IPS-18c (cell line): Measurements from ENCODE around the gene MARCHF5.
"Not testable (repeated sequence)": the region's sequence is repeated elsewhere in the genome, so short reads cannot be mapped to it uniquely, and the experiment has no call there.

ENCODE experiments used
- H3K4me3 ChIP-seq: 2 replicates; pipeline ENCODE4 v1.7.0; 2013; ENCODE audit warnings: low read depth, mild to moderate bottlenecking, low read length, moderate library complexity; ENCODE audit not compliant: insufficient read depth
- H3K9me3 ChIP-seq: one replicate; pipeline ENCODE4 v1.6.1; 2013; ENCODE audit warnings: mild to moderate bottlenecking, low read length, moderate library complexity; ENCODE audit not compliant: control insufficient read depth, insufficient read depth

Gene MARCHF5

GRCh38 chr10:92291921-92292845 lies 1.2 kb downstream of the MARCHF5 start:
- H3K9me3 ChIP-seq = no peaks in the 10 kb centered on the region
- H3K4me3 ChIP-seq = peak overlapping the region; percentile 98

- Histone ChIP-seq H3K9me3 (no peaks in the 10 kb centered on the region), H3K4me3 (no peak overlapping the region)
These were observed 7.5 kb downstream of the MARCHF5 start for GRCh38 chr10:92298487-92298886.

- no peak overlapping the region for H3K4me3 ChIP-seq
These were observed 12.1 kb downstream of the MARCHF5 start for GRCh38 chr10:92303096-92303495.

GRCh38 chr10:92304061-92304460 lies 13.1 kb downstream of the MARCHF5 start:
- H3K4me3 ChIP-seq = no peak overlapping the region
- no peaks in the 10 kb centered on the region for H3K9me3 ChIP-seq

More at GRCh38 chr10:92303096-92303495, 12.1 kb downstream of the MARCHF5 start:
- H3K9me3 ChIP-seq = no peaks in the 10 kb centered on the region

- H3K9me3 ChIP-seq = no peaks in the 10 kb centered on the region
- no peak overlapping the region for H3K4me3 ChIP-seq
These were observed 14.4 kb downstream of the MARCHF5 start for GRCh38 chr10:92305133-92306072.

- no peaks in the 10 kb centered on the region for H3K9me3 ChIP-seq
These were observed 18.3 kb downstream of the MARCHF5 start for GRCh38 chr10:92309272-92309671.

GRCh38 chr10:92313750-92314149 lies 22.8 kb downstream of the MARCHF5 start:
- Histone ChIP-seq H3K9me3 (no peaks in the 10 kb centered on the region), H3K4me3 (no peak overlapping the region)

More at GRCh38 chr10:92309272-92309671, 18.3 kb downstream of the MARCHF5 start:
- H3K4me3 ChIP-seq = no peak overlapping the region

GRCh38 chr10:92316610-92317009 lies 25.6 kb downstream of the MARCHF5 start:
- H3K9me3 ChIP-seq = no peaks in the 10 kb centered on the region
- no peak overlapping the region for H3K4me3 ChIP-seq

- H3K4me3 ChIP-seq = no peak overlapping the region
- H3K9me3 ChIP-seq = no peaks in the 10 kb centered on the region
These were observed 32.1 kb downstream of the MARCHF5 start for GRCh38 chr10:92323079-92323478.

- no peak overlapping the region for H3K4me3 ChIP-seq
- no peaks in the 10 kb centered on the region for H3K9me3 ChIP-seq
These were observed 36.8 kb downstream of the MARCHF5 start for GRCh38 chr10:92327445-92328433.

GRCh38 chr10:92328993-92329392 lies 38.0 kb downstream of the MARCHF5 start:
- no peak overlapping the region for H3K4me3 ChIP-seq

GRCh38 chr10:92329927-92330326 lies 39.0 kb downstream of the MARCHF5 start:
- H3K4me3 ChIP-seq, H3K9me3 ChIP-seq: not testable (repeated sequence)

More at GRCh38 chr10:92328993-92329392, 38.0 kb downstream of the MARCHF5 start:
- H3K9me3 ChIP-seq = no peaks in the 10 kb centered on the region

GRCh38 chr10:92342796-92343195 lies 51.8 kb downstream of the MARCHF5 start:
- H3K9me3 ChIP-seq = no peaks in the 10 kb centered on the region
- H3K4me3 ChIP-seq = no peak overlapping the region

GRCh38 chr10:92345575-92345974 lies 54.6 kb downstream of the MARCHF5 start:
- not testable (repeated sequence) for H3K9me3 ChIP-seq, H3K4me3 ChIP-seq

GRCh38 chr10:92347035-92347676 lies 56.2 kb downstream of the MARCHF5 start:
- not testable (repeated sequence) for H3K4me3 ChIP-seq, H3K9me3 ChIP-seq

GRCh38 chr10:92350411-92350810 lies 59.4 kb downstream of the MARCHF5 start:
- no peak overlapping the region for H3K4me3 ChIP-seq
- no peaks in the 10 kb centered on the region for H3K9me3 ChIP-seq
